K562 (cell line): ENCODE measurements around the gene TMEM53. TPM values are rescaled to one million over a fixed set of nuclear protein-coding genes. Genes with fewer than 3 reads are reported as not detected.

Experiments used
- ATAC-seq: fragments of 200-7000 bp; cut with Tn5 transposase; 3 replicates; pipeline ENCODE4 v1.9.1; 2020; ENCODE audit warnings: moderate library complexity
- BruUV-seq: library from RNA; stranded (reverse); fragments of 400-500 nt; replicated peaks from 2 replicates; lab custom pipeline; 2021; lab: Mats Ljungman, UMichigan
- CTCF ChIA-PET: fragments of 300-600 bp; formaldehyde crosslinking; extraction: SDS; loops from one replicate; lab custom pipeline; 2021; ENCODE audit warnings: low intra/inter-chr PET ratio; lab: Yijun Ruan, JAX
- POLR2A ChIA-PET: fragments of 300-600, 350-650 bp; sonication (Branson Sonifier 250); formaldehyde crosslinking; extraction: SDS; loops from one replicate; lab custom pipeline; 2021; ENCODE audit warnings: antibody characterized with exemption, inconsistent platforms; lab: Yijun Ruan, JAX
- DNase-seq, 4 experiments: peaks; one replicate each; pipeline versions ENCODE4 v3.0.0 to v3.0.0-alpha.2; 2011 to 2018; ENCODE audit warnings: low spot score in 3 of 4, mixed read lengths in 3 of 4; ENCODE audit errors: extremely low read depth in 1 of 4
- FAIRE-seq: peaks from 2 replicates; lab custom pipeline; 2011; peaks lifted over from hg19 to GRCh38; lab: Jason Lieb, UNC
- H2AFZ ChIP-seq: 2 replicates; pipeline ENCODE4 v1.6.0; 2011; ENCODE audit warnings: low read depth, low read length, control low read depth, inconsistent platforms
- H3K27ac ChIP-seq: fragments of 200-600 bp; 3 replicates; pipeline ENCODE4 v1.8.0; 2011; ENCODE audit warnings: low read depth, mild to moderate bottlenecking, control low read depth, inconsistent platforms, low read length, moderate library complexity, mixed read lengths; ENCODE audit errors: extremely low read depth
- H3K27me3 ChIP-seq, 2 experiments: fragments of 300-600 bp in 1 of 2; 2 replicates in 1 of 2; 3 replicates in 1 of 2; pipeline versions ENCODE4 v1.6.0 to v1.8.0; 2011; ENCODE audit warnings: inconsistent platforms in 2 of 2, low read length in 2 of 2, mild to moderate bottlenecking in 1 of 2, mixed read lengths in 1 of 2, moderate library complexity in 1 of 2; ENCODE audit not compliant: control insufficient read depth in 2 of 2, insufficient read depth in 2 of 2
- H3K36me3 ChIP-seq: fragments of 300-600 bp; 3 replicates; pipeline ENCODE4 v1.8.0; 2011; ENCODE audit warnings: mild to moderate bottlenecking, low read length, inconsistent platforms; ENCODE audit not compliant: control insufficient read depth, insufficient read depth
- H3K4me1 ChIP-seq, 2 experiments: fragments of 200-600 bp in 1 of 2; replicated peaks in 1 of 2; 2 replicates in 1 of 2; 3 replicates in 1 of 2; pipeline versions ENCODE4 v1.5.1 to v1.8.0; 2011; ENCODE audit warnings: inconsistent platforms in 2 of 2, low read length in 2 of 2, mild to moderate bottlenecking in 1 of 2, mixed read lengths in 1 of 2, moderate library complexity in 1 of 2; ENCODE audit not compliant: control insufficient read depth in 2 of 2, insufficient read depth in 2 of 2
- H3K4me2 ChIP-seq: 2 replicates; pipeline ENCODE4 v1.6.1; 2011; ENCODE audit warnings: low read length, control low read depth, inconsistent platforms, mixed read lengths; ENCODE audit not compliant: insufficient read depth
- H3K4me3 ChIP-seq: fragments of 200-600 bp; sonication (generic), shearing (Covaris generic); 2 replicates; pipeline ENCODE4 v1.5.1; 2016; ENCODE audit warnings: control low read depth, inconsistent platforms
- H3K79me2 ChIP-seq: fragments of 200-600 bp; 3 replicates; pipeline ENCODE4 v1.8.0; 2011; ENCODE audit warnings: low read length, inconsistent platforms; ENCODE audit not compliant: control insufficient read depth, insufficient read depth
- H3K9ac ChIP-seq, 2 experiments: 2 replicates each; pipeline versions ENCODE4 v1.6.0 to v1.6.1; 2011; ENCODE audit warnings: low read depth in 2 of 2, low read length in 2 of 2, control low read depth in 1 of 2, inconsistent platforms in 1 of 2, mild to moderate bottlenecking in 1 of 2, mixed read lengths in 1 of 2; ENCODE audit not compliant: insufficient read depth in 1 of 2
- H3K9me1 ChIP-seq: one replicate; pipeline ENCODE4 v1.6.0; 2011; ENCODE audit warnings: inconsistent platforms, mild to moderate bottlenecking, low read length, moderate library complexity; ENCODE audit not compliant: control insufficient read depth, insufficient read depth
- H3K9me3 ChIP-seq: replicated peaks from 2 replicates; pipeline ENCODE4 v1.5.1; 2011; ENCODE audit warnings: low read depth, low read length, inconsistent platforms; ENCODE audit not compliant: control insufficient read depth, insufficient read depth
- H4K20me1 ChIP-seq: replicated peaks from 2 replicates; pipeline ENCODE4 v1.6.1; 2011; ENCODE audit warnings: low read length, inconsistent platforms, mixed read lengths; ENCODE audit not compliant: control insufficient read depth, insufficient read depth
- CTCF ChIP-seq, 3 experiments: IDR thresholded peaks in 2 of 3; conservative IDR thresholded peaks in 1 of 3; 2 replicates each; pipeline ENCODE4 v1.5.1; 2011 to 2012; ENCODE audit warnings: low read length in 3 of 3, mild to moderate bottlenecking in 3 of 3, control low read depth in 2 of 3, improper control_type of control experiment in 1 of 3, inconsistent platforms in 1 of 3, low read depth in 1 of 3, mixed read lengths in 1 of 3, moderate library complexity in 1 of 3; ENCODE audit not compliant: insufficient read depth in 2 of 3
- FOXJ3 ChIP-seq: sonication (generic); formaldehyde crosslinking; IDR thresholded peaks from 2 replicates; pipeline ENCODE4 v1.4.0; 2020; ENCODE audit warnings: mild to moderate bottlenecking, missing genetic modification reagents
- IFI16 ChIP-seq: fragments of 250-450 bp; sonication (Bioruptor Pico); IDR thresholded peaks from 2 replicates; pipeline ENCODE4 v2.1.2; 2022; ENCODE audit warnings: mild to moderate bottlenecking, inconsistent platforms
- POU5F1 ChIP-seq: fragments of 150-350 bp; IDR thresholded peaks from 2 replicates; pipeline ENCODE4 v1.6.1; 2014; ENCODE audit warnings: borderline replicate concordance, low read length, low read depth, mild to moderate bottlenecking; ENCODE audit not compliant: partially characterized antibody
- RBBP5 ChIP-seq: fragments of 200-600 bp; sonication (generic); IDR thresholded peaks from 2 replicates; pipeline ENCODE4 v1.6.1; 2012; ENCODE audit warnings: borderline replicate concordance, mild to moderate bottlenecking, low read length, control low read depth, inconsistent platforms; ENCODE audit not compliant: insufficient read depth, poor library complexity, severe bottlenecking
- XRCC3 ChIP-seq: fragments of 450-650 bp; IDR thresholded peaks from 2 replicates; pipeline ENCODE4 v1.6.1; 2017; ENCODE audit warnings: mild to moderate bottlenecking, moderate library complexity
- ZEB2 ChIP-seq: fragments of 450-650 bp; IDR thresholded peaks from 2 replicates; pipeline ENCODE4 v1.6.1; 2016
- ZNF253 ChIP-seq: fragments of 250-450 bp; sonication (Bioruptor Pico); conservative IDR thresholded peaks from 2 replicates; pipeline ENCODE4 v1.6.1; 2021; ENCODE audit warnings: mild to moderate bottlenecking
- WGBS: fragments of 100-300 bp; shearing (Covaris generic); methylation state at CpG from one replicate; pipeline ENCODE4 v1.1.6; 2016; ENCODE audit warnings: low coverage, mixed read lengths; ENCODE audit not compliant: insufficient coverage; ENCODE audit errors: missing lambda C conversion rate; 5-methylcytosine and 5-hydroxymethylcytosine counted together
- in situ Hi-C: fragments of 300-500 bp; cut with MboI; formaldehyde crosslinking; loops from 4 replicates; pipeline ENCODE4 v1.15.0; 2018; ENCODE audit warnings: inconsistent platforms, mixed read lengths
- intact Hi-C: fragments of 100-400 bp; cut with micrococcal nuclease; formaldehyde crosslinking; loops from 2 replicates; pipeline ENCODE4 v1.14.2; 2022
- polyA plus RNA-seq, 8 experiments: library from polyadenylated mRNA; depleted of rRNA in 4 of 8; stranded (reverse) in 5 of 8; unstranded in 3 of 8; fragments of >200 nt; fragmentation: Nextera tagmentation in 2 of 8; fragmentation: Illumina TruSeq in 1 of 8; extraction: Ambion mirVana in 2 of 8; extraction: Trizol in 1 of 8; gene quantifications; 2 replicates each; pipeline versions ENCODE4 v1.2.1 to v1.2.3, GENCODE V29; 2011 to 2014; ENCODE audit warnings: inconsistent platforms in 1 of 8, missing spikeins in 1 of 8
- total RNA-seq, 7 experiments: library from RNA; depleted of rRNA in 6 of 7; stranded (reverse); fragments of >200 nt in 6 of 7; fragmentation: Illumina TruSeq in 2 of 7; extraction: Trizol in 2 of 7; gene quantifications; 2 replicates each; pipeline versions ENCODE4 v1.2.1 to v1.2.3, GENCODE V29; 2011 to 2021; ENCODE audit warnings: low replicate concordance in 1 of 7

TMEM53 gene
- total and polyA plus RNA-seq, 9 of the 15 experiments (the other 6 are each of a cell fraction or from before 2014, with no cell fraction given) = 0.23 to 3.7 (median 2.0) TPM

GRCh38 chr1:44654621-44655187 lies 19.6 kb downstream of the TMEM53 start (continued):
- TF ChIP-seq ZNF253 (CRISPR knock-in tag) = no peak
- TF ChIP-seq XRCC3 = no peak
- no peak for TF ChIP-seq FOXJ3 (CRISPR knock-in tag)
- no peak for TF ChIP-seq POU5F1
- no peak for TF ChIP-seq IFI16
- no peak for TF ChIP-seq ZEB2

DNA sequence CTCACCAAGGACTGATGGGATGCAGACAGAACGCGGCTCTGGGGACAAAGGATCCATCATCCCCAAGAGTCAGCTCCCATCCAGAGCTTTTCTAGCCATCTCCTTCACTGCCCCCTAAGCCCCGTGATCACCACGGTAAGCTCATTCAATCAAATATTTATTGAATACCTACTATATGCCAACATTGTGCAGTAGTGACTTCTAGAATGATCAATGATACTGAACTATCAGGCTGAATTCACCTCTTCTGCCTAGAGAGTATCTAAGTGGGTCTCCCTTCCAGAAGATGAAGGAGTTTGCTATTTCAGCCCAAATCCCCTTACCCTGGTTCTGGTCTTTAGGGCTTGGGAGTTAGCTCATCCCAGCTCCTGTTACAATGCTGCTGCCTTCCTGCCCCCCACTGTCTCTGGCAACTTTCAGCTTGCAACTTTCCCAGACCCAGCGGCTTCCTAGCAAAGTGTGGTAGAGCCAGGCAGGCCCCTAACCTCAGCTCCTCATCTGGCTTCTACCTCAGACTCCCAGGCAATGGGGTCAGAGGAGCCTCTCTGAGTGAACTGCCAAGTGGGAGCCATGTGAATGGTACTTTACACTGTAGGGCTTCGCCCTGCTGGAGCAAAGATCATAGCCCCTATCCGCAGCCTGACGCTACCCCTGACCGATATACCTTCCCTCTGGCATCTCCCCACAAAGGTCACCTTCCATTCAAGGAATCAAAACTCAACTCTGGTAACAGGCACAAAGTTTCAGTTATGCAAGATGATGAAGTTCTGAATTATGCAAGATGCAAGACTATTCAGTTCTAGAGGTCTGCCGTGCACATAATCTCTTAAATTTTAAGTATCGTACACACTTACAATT lies 20.9 kb downstream of the TMEM53 start:
- Histone ChIP-seq H3K9ac (no peak overlapping the region), H3K4me2 (no peak overlapping the region), H3K27ac (no peak overlapping the region), H3K4me3 (no peak overlapping the region), H4K20me1 (peaks cover 10% of the 10 kb centered on the region), H3K9me3 (no peaks in the 10 kb centered on the region), H3K9me1 (no peaks in the 10 kb centered on the region), H3K27me3 (peaks cover 0 to 3% of the 10 kb centered on the region in 2 experiments; a peak in 1 of 5 replicates), H3K79me2 (no peaks in the 10 kb centered on the region), H3K4me1 (peaks cover 0 to 17% of the 10 kb centered on the region in 2 experiments; a peak in 2 of 5 replicates), H3K36me3 (peaks cover 32% of the 10 kb centered on the region; the same call in 2 of the 3 replicates), H2AFZ (no peak overlapping the region)
- CTCF ChIA-PET = interaction anchor here (0.6 to 4.3 kb wide), 6 partner anchors 43 to 890 kb away, joined by 3 to 62 read pairs (median 7); no protein-coding TSS in a partner anchor
- ATAC-seq = no peak
- 12% methylated on average over 11 of the region's 11 CpGs for WGBS
- no peak for DNase-seq
- intact Hi-C loops (loop anchor here (1.0 to 10.0 kb wide), 6 partner anchors 24 to 561 kb away; partner anchors contain the start of gene DMAP1), in situ Hi-C loops (loop anchor here (5.0 kb wide), 2 partner anchors 46 to 281 kb away; no protein-coding TSS in a partner anchor)
- TF ChIP-seq RBBP5 (no peak), CTCF (IDR thresholded peaks at IDR 0.05 in 2 of 3, conservative IDR thresholded peaks at IDR 0.05 in 1 of 3; ENCODE audit: insufficient read depth in 2 of 3, low read depth in 1 of 3, low read length in 3 of 3) (peak in 1 of 3 experiments; percentile 6; a peak in 1 of 6 replicates)
- FAIRE-seq = no peak
- POLR2A ChIA-PET = interaction anchor here (0.7 to 17.6 kb wide), 12 partner anchors 16 to 419 kb away, joined by 3 to 328 read pairs (median 4); no protein-coding TSS in a partner anchor
- BruUV-seq = no TSS peak
